ENCODE results near the gene RUNX3.

The RUNX3 gene

GRCh38 chr1:24859063-24860010, 70.7 kb downstream of the RUNX3 start:
- DNase-seq = no peak

- DNase-seq = no peak
Observed at GRCh38 chr1:24858277-24858676, 71.8 kb downstream of the RUNX3 start.

DNA sequence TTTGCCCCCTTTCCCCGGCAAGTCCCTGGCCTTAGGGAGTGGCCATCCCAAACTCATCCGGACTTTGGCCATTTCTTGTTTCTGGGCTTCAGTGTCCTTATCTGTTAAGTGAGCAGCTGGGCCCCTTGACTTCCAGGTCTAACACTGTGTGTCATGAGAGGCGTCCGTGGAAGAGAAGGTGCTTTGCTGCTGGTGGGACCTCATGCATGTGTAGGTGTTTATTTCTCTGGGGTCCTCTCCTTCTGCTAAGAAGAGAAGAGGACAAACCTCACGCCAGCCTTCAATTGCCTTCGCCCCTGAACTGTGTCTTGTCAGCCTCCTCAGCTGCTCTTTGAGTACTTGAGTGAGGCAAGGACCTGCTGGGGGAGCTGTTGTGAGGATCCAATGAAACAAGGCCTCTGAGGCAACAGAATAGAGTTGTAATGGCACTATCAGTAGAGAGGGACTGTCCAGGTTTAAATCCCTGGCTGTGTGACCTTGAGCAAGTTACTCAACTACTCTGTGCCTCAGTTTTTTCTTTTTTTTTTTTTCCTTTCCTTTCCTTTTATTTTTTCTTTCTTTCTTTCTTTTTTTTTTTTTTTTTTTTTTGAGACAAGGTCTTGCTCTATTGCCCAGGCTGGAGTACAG, 72.5 kb downstream of the RUNX3 start:
- DNase-seq = no peak

DNA sequence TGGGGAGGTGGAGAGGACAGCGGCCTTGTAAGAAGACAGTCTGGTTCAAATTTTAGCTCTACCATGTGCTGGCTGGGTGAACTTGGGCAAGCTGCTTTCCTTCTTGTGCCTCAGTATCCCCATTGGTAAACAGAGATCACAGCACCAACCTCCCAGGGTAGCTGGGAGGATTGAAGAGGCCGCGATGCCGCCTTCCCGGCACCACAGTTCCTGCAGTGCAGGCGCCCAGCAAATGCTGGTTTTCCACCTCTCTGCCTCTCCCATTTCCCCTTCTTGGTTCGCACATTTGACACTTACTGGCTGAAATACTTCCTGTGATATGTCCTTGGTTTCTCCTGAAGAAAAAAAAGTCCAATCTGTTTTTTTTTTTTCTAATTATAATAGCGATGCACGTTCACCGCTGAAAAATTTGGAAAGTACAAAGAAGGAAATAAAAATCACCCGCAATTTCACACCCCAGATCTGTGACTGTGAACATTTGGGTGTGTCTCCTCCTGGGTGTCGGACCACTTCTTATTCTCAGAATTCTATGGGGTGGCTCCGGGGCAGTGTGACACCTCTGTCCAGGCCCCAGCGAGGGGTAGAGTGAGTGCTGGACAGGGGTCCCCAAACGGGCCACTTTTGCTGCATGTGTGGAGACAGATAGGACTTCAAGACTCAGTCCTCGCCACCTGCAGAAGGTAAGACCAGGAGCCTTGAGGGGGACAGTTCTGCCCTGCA, 73.1 kb downstream of the RUNX3 start:
- no peak for DNase-seq

GRCh38 chr1:24855474-24855873, 74.6 kb downstream of the RUNX3 start:
- no peak for DNase-seq

- no peak for DNase-seq
Observed at GRCh38 chr1:24853649-24854048, 76.4 kb downstream of the RUNX3 start.

- DNase-seq = no peak
Observed at GRCh38 chr1:24850328-24850920, 79.7 kb downstream of the RUNX3 start.

DNA sequence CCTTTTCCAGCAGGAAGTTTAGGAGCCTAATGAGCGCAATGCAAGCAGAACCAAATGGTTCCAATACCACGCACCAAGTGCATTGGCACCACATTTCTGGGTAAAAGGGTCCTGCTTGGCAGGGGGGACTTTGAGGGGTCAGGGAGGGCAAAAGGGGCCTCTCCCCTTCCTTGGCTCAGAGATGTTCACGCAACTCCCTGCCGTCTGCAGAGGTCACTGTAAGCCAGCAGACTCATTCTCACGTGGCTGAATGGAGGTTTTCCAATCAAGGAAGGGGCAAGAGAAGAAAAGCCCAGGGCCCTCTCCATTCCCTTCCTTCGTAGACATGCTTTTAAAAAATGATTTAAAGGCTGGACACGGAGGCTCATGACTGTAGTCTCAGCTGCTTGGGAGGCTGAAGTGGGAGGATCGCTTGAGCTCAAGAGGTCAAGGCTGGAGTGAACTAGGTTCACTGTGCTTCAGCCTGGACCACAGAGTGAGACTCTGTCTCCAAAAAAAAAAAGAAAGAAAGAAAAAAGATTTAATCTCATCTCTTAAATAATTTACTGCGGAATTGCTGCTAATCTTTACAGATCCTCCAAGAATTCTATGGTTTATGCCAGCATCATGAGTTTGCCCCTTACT, 80.3 kb downstream of the RUNX3 start:
- peak in 1 of 2 experiments; percentile 46 for DNase-seq
